Upper lobe of left lung (tissue), 6 donors: ENCODE measurements around the gene PCDHAC2. TPM values are rescaled to one million over a fixed set of nuclear protein-coding genes. Genes with fewer than 3 reads are reported as not detected.

ENCODE experiments used
- ATAC-seq, 2 donors: fragments of 200-7000 bp; cut with Tn5 transposase; one replicate each; pipeline ENCODE4 v1.9.1; 2022; ENCODE audit warnings: mild to moderate bottlenecking in 2 of 2, moderate library complexity in 2 of 2; ENCODE audit not compliant: low FRiP score in 2 of 2
- DNase-seq, 2 donors: peaks; one replicate each; pipeline ENCODE4 v3.0.0-alpha.2; 2019 to 2020
- H3K27ac ChIP-seq, 4 donors: fragments of 200-600 bp; sonication (generic); one replicate each; pipeline ENCODE4 v1.5.1; 2016 to 2019
- H3K27me3 ChIP-seq, 4 donors: fragments of 200-600 bp; sonication (generic); one replicate each; pipeline ENCODE4 v1.5.1; 2017 to 2019
- H3K36me3 ChIP-seq, 4 donors: fragments of 200-600 bp; sonication (generic); one replicate each; pipeline ENCODE4 v1.5.1; 2016 to 2019
- H3K4me1 ChIP-seq, 4 donors: fragments of 200-600 bp; sonication (generic); one replicate each; pipeline ENCODE4 v1.5.1; 2018 to 2019
- H3K4me3 ChIP-seq, 4 donors: fragments of 200-600 bp; sonication (generic); one replicate each; pipeline ENCODE4 v1.5.1; 2017 to 2019; ENCODE audit warnings: mild to moderate bottlenecking in 2 of 4, moderate library complexity in 1 of 4
- H3K9me3 ChIP-seq, 4 donors: fragments of 200-600 bp; sonication (generic); one replicate each; pipeline ENCODE4 v1.5.1; 2018 to 2019
- EP300 ChIP-seq, 4 donors: sonication (generic); formaldehyde crosslinking; IDR thresholded peaks; one replicate each; pipeline ENCODE4 v1.5.1; 2017; ENCODE audit warnings: antibody characterized with exemption in 4 of 4, control low read depth in 2 of 4
- POLR2A ChIP-seq, 4 donors: fragments of 450-650 bp; IDR thresholded peaks; one replicate each; pipeline ENCODE4 v1.5.1; 2016 to 2017; ENCODE audit warnings: antibody characterized with exemption in 4 of 4, mild to moderate bottlenecking in 2 of 4
- POLR2AphosphoS5 ChIP-seq, 2 donors: sonication (generic); formaldehyde crosslinking; IDR thresholded peaks; one replicate each; pipeline ENCODE4 v1.5.1; 2017; ENCODE audit warnings: antibody characterized with exemption in 2 of 2
- WGBS, 2 donors: methylation state at CpG; one replicate each; pipeline ENCODE4 v1.1.5; 2017 to 2018; 5-methylcytosine and 5-hydroxymethylcytosine counted together
- total RNA-seq, 6 donors: library from RNA; depleted of rRNA in 4 of 6; stranded (reverse); fragments of >200 nt in 4 of 6; gene quantifications; one replicate each; pipeline versions ENCODE4 v1.1.0 to v1.2.1, GENCODE V29; 2016 to 2021
- TF ChIP-seq, protein P1 (sequence below), 6 experiments: fragments of 450-650 bp in 4 of 6; fragments of 200-600 bp in 2 of 6; sonication (generic) in 2 of 6; IDR thresholded peaks; one replicate each; pipeline ENCODE4 v1.5.1; 2016 to 2019; ENCODE audit warnings: antibody characterized with exemption in 6 of 6
- donor health status: DM: no; HTN: no; CAD: no; lungs with moderate emphysema.
- donor health status: DM: no; HTN: yes; CAD: no; lungs with severe emphysema.

The PCDHAC2 gene, protein sequence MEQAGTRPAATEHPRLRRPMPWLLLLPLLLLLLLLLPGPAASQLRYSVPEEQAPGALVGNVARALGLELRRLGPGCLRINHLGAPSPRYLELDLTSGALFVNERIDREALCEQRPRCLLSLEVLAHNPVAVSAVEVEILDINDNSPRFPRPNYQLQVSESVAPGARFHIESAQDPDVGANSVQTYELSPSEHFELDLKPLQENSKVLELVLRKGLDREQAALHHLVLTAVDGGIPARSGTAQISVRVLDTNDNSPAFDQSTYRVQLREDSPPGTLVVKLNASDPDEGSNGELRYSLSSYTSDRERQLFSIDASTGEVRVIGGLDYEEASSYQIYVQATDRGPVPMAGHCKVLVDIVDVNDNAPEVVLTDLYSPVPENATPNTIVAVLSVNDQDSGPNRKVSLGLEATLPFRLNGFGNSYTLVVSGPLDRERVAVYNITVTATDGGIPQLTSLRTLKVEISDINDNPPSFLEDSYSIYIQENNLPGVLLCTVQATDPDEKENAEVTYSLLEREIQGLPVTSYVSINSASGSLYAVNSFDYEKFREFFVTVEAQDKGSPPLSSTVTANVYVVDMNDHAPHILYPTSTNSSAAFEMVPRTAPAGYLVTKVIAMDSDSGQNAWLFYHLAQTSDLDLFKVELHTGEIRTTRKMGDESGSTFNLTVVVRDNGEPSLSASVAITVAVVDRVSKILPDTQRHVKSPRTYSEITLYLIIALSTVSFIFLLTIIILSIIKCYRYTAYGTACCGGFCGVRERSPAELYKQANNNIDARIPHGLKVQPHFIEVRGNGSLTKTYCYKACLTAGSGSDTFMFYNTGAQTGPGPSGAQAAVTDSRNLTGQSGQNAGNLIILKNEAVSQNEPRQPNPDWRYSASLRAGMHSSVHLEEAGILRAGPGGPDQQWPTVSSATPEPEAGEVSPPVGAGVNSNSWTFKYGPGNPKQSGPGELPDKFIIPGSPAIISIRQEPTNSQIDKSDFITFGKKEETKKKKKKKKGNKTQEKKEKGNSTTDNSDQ
- total RNA-seq = 10 to 100 TPM in 4 of 6 donors, 1 to 10 TPM in 2; 5.4 to 23.0 (median 10.6) TPM

DNA sequence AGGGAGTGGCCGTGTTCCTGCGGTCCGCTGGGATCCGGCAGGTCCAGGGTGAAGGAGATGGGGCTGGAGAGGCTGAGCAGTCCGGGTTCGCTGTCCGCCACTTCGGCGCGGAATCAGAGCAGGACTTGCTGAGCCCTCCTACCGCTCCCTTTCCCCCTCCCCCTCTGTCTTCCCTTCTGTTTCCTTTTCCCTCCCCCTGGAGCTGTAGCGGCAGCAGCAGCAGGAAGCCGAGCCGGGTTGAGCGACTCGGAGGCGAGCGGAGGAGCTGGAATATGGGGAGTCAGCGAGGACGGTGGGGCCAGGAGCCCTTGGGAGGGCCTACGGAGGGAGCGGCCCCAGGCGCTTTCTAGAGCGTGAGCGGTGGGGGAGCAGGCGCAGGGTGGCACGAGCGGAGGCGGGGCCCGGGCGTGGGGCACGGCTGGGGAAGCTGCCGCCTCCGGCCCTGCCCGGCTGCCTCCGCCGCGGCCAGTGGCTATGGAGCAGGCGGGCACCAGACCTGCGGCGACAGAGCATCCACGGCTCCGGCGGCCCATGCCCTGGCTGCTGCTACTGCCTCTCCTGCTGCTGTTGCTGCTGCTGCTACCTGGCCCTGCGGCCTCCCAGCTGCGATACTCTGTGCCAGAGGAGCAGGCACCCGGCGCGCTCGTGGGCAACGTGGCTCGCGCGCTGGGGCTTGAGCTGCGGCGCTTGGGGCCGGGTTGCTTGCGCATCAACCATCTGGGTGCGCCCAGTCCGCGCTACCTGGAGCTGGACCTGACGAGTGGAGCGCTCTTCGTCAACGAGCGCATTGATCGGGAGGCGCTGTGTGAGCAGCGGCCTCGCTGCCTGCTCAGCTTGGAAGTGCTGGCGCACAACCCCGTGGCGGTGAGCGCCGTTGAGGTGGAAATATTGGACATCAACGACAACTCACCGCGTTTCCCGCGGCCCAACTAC, at the start of gene PCDHAC2:
Gene PCDHAC2, plus strand, starts transcription at position 184 of the 933 bp plus-strand sequence. Its CDS starts 291 bp downstream, at position 475.
- 2 to 5% methylated on average over 13 to 43 of the region's 80 CpGs for WGBS, 2 donors
- DNase-seq = peak; percentile 58 to 91

DNA sequence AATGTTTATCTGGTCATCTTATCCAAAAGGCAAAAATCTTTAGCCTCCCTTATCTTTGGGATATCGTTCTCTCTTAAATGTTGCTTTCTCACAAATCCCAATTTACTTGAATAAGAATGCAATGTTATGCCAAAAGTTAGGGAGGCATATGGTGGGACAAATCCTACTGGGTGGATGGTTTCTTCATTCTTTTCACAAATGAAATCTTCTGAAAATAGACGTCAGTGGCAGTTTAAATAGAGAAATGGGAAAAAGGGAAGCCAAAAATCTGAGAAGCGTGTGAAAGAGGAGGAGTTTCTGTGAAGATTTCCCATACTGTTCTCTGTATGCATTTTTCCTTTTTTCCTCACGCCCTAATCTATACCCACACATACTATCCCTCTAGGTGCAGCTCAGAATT, 42.7 kb upstream of the PCDHAC2 start:
- no peak for DNase-seq
- H3K27me3 ChIP-seq = peaks cover 0 to 5% (median 0%) of the 10 kb centered on the region in 4 donors
- no peaks in the 10 kb centered on the region for H3K36me3 ChIP-seq
- no peak overlapping the region for H3K4me3 ChIP-seq
- H3K27ac ChIP-seq = no peak overlapping the region
- 65 to 66% methylated on average over 4 of the region's 4 CpGs for WGBS, 2 donors
- no peaks in the 10 kb centered on the region for H3K9me3 ChIP-seq
- ATAC-seq = no peak
- TF ChIP-seq POLR2A (IDR thresholded peaks at IDR 0.05) (no peak), POLR2AphosphoS5 (IDR thresholded peaks at IDR 0.05) (no peak), EP300 (IDR thresholded peaks at IDR 0.05) (no peak)
- TF ChIP-seq, protein P1, sequence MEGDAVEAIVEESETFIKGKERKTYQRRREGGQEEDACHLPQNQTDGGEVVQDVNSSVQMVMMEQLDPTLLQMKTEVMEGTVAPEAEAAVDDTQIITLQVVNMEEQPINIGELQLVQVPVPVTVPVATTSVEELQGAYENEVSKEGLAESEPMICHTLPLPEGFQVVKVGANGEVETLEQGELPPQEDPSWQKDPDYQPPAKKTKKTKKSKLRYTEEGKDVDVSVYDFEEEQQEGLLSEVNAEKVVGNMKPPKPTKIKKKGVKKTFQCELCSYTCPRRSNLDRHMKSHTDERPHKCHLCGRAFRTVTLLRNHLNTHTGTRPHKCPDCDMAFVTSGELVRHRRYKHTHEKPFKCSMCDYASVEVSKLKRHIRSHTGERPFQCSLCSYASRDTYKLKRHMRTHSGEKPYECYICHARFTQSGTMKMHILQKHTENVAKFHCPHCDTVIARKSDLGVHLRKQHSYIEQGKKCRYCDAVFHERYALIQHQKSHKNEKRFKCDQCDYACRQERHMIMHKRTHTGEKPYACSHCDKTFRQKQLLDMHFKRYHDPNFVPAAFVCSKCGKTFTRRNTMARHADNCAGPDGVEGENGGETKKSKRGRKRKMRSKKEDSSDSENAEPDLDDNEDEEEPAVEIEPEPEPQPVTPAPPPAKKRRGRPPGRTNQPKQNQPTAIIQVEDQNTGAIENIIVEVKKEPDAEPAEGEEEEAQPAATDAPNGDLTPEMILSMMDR (IDR thresholded peaks at IDR 0.05) = no peak
- H3K4me1 ChIP-seq = peaks cover 3 to 20% (median 13%) of the 10 kb centered on the region in 4 donors

More for the DNA sequence above, at the start of gene PCDHAC2:
- Histone ChIP-seq H3K27me3 (no peaks in the 10 kb centered on the region), H3K27ac (peak within 1 kb of the TSS; percentile 50 to 80 (median 76)), H3K36me3 (no peaks in the 10 kb centered on the region), H3K4me1 (peaks cover 4 to 17% (median 12%) of the 10 kb centered on the region in 4 donors), H3K4me3 (peak within 1 kb of the TSS; percentile 45 to 71 (median 58)), H3K9me3 (no peaks in the 10 kb centered on the region)
- ATAC-seq = peak; percentile 76 to 82
- TF ChIP-seq POLR2A (IDR thresholded peaks at IDR 0.05) = peak in 1 of 4 donors; percentile 38
- TF ChIP-seq, protein P1 (IDR thresholded peaks at IDR 0.05) = no peak
- no peak for TF ChIP-seq POLR2AphosphoS5 (IDR thresholded peaks at IDR 0.05)

DNA sequence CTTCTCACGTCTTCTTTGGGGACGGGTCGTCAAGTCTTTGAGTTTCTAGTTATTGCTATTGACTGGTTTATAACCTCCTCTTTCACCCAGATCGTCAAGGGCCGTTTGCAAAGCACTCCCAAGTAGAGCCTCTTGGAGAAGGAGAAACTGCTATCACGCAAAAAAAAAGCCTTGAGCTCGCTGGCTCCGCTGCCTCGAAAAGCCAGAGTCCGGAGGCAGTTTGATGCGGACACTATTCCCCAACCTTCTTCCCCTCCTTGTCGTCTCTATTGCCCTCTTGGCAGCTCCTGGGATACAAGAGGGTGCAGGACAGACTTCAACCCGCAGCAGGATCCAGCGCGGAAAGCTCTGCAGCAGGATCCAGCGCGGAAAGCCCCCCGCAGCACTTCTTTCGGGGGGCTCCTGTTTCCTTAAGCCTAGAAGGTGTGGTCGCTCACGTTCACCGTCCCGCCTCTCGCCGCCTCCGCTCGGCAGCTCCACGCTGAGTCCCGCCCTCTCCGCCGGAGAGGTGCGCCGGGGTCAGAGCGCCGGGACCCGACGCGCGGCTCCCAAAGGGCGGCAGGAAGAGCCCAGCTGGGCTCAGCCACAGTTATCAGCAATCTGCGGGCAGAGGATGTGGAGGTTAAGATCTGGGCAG, 40.4 kb upstream of the PCDHAC2 start, which contains the start of gene PCDHAC1:
Gene PCDHAC1, plus strand, starts transcription at position 494 of the 637 bp plus-strand sequence. CDS start 594 bp downstream, outside the sequence.
- Histone ChIP-seq H3K4me3 (peak within 1 kb of the TSS; percentile 25 to 60 (median 48)), H3K4me1 (peaks cover 3 to 20% (median 13%) of the 10 kb centered on the region in 4 donors), H3K27me3 (peaks cover 0 to 5% (median 0%) of the 10 kb centered on the region in 4 donors), H3K27ac (peak within 1 kb of the TSS in 3 of 4 donors; percentile 48 to 76 (median 71)), H3K36me3 (no peaks in the 10 kb centered on the region), H3K9me3 (no peaks in the 10 kb centered on the region)
- TF ChIP-seq, protein P1 (IDR thresholded peaks at IDR 0.05) = no peak
- TF ChIP-seq POLR2A (IDR thresholded peaks at IDR 0.05) (no peak), EP300 (IDR thresholded peaks at IDR 0.05) (no peak), POLR2AphosphoS5 (IDR thresholded peaks at IDR 0.05) (no peak)
- ATAC-seq (peak; percentile 73 to 86), DNase-seq (peak; percentile 46 to 87)
- 6 to 10% methylated on average over 18 to 37 of the region's 41 CpGs for WGBS, 2 donors
